GM18907 (cell line): Measurements from ENCODE around the gene PLCXD1.

Experiments
- ATAC-seq: cut with Tn5 transposase; IDR thresholded peaks from one replicate; pipeline ENCODE4 v1.9.1; 2021; ENCODE audit warnings: mild to moderate bottlenecking, moderate library complexity; ENCODE audit not compliant: unreplicated experiment

The PLCXD1 gene

DNA sequence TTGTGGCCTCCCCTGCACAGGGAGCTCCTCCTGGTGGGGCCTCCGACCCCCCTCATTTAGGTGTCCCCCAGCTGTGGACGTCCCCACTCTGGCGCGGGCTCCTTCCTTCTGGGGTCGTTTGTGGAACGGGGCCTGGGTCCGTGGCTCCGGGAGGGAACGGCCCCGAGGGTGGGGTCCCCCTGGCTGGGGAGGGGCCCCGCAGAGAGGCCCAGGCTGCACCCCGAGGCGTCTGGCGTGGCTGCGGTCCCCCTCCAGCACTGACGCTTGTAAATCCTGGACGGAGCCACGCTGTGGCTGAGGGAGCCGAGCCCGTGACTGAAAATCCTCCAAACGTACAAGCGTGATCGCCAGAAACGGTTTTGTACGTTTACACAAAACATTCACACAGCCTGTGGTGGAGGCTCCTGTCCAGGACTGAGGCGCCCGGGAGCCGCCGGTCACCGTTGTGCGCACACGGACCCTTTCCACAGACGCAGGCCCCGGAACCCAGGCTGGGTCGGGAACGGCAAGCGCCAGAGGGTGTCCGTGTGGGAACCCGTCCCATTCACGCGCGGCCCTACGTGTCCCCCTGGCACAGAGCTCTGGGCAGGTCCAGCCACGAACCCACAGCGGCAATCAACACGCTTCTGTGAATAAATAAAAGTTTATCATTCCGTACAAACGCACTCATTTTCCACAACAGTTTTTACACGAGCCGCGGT is 52.6 kb downstream of the PLCXD1 start:
- no peak for ATAC-seq

GRCh38 chrX:334331-334891 is 53.2 kb downstream of the PLCXD1 start:
- ATAC-seq = no peak

GRCh38 chrX:334971-335757 is 54.0 kb downstream of the PLCXD1 start:
- ATAC-seq = no peak

GRCh38 chrX:335758-336155 is 54.6 kb downstream of the PLCXD1 start:
- ATAC-seq = no peak

DNA sequence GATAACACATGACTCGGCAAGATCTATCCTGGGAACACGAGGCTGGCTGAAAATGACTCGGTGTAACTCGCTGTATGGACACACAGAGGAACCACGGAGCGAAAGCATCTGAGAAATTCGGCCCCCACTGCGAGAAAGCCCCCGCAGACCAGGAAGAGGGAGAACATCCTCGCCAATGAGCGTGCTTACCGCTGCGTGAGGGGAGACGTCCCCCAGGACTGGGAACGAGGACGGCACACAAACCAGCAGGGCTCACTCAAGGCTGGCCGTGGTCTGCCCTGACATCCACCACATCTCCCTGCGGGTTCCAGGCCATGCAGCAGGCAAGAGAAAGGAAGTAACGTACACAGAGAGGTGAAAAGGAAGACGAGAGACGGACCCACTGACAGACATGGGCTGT is 55.0 kb downstream of the PLCXD1 start:
- ATAC-seq = no peak

DNA sequence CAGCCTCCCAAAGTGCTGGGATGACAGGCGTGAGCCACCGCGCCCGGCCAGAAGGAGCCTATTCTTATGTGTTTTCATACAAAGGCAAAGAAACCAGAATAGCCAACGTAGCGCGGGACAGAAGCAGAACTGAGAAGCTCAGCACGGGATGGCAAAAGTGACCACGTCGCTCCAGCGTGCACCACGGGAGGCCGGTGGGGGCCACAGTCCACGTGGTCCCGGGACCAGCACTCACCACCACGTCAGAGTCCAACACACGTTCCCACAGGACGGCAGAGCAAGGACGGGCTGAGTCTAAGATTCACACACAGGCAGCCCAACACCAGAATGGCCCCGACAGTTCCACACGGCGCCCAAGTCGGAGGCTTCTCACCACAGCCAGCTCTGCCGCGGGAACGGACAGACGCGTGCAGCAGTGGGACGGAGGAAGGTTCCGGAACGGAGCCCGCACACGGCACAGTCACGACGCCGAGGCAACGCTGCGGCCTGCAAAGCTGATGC is 56.2 kb downstream of the PLCXD1 start:
- ATAC-seq = no peak

GRCh38 chrX:338281-338835 is 57.2 kb downstream of the PLCXD1 start:
- no peak for ATAC-seq

DNA sequence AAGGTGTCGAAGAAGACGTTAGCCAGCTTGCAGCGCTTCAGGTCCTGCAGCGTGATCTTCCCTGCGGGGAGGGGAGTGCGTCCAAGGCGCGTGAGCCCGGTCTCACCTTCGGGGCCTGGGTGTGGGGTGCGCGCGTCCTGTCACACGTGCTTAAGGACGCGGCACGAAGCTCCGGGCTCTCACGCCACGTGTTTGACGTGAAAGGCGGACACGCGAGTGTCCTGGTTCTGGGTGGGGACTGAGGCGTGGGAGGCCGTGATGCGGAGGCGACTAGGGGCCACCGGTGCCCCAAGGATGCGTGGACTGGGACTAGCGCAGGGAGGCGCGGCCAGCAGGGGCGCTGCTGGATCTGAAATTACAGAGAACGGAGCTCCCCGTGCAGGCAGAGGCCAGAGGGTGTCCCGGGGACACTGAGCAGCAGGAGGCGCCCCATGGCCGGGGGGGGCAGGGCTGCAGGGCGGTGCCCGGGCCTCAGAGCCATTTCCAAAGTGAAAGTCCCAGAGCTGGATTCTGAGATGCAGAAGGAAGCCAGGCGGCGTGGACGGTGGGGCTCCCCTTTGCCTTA is 57.7 kb downstream of the PLCXD1 start:
- no peak for ATAC-seq

- ATAC-seq = no peak
Measured at GRCh38 chrX:340121-340520, 58.9 kb downstream of the PLCXD1 start.

DNA sequence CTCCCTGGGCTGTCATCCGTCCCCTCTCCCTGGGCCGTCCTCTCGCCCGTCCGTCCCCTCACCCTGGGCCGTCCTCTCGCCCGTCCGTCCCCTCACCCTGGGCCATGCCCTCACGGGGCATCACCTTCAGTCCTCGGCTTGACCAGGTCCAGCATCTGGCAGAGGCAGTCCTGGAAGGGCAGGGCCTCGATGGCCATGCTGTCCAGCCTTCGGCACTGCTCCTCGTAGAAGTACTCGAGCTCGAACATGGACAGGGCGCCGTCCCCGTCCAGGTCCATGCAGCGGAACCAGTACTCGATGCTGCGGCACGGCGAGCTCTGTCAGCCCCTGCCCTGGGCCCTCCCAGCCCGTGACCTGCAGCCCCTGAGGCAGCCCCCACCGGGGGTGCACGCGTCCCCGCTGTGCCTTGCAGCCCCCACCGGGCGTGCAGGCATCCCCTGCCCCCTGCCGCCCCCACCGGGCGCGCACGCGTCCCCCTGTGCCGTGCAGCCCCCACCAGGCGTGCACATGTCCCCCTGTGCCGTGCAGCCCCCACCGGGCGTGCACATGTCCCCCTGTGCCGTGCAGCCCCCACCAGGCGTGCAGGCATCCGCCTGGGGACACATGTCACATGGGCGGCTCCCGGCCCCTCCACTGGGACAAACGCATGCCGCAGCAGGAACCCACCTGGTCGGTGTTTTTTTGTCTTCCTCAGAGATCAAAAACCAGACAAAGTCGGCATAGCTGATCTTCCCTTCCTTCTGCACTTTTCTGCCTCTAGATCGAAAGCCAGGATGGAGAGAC is 59.7 kb downstream of the PLCXD1 start:
- ATAC-seq = no peak

GRCh38 chrX:341541-342101 is 60.4 kb downstream of the PLCXD1 start:
- no peak for ATAC-seq

- ATAC-seq = no peak
Measured at GRCh38 chrX:344371-344901, 63.3 kb downstream of the PLCXD1 start.

GRCh38 chrX:345020-345925 is 64.1 kb downstream of the PLCXD1 start:
- ATAC-seq = no peak

- no peak for ATAC-seq
Measured at GRCh38 chrX:346034-346813, 65.0 kb downstream of the PLCXD1 start.

GRCh38 chrX:347351-348117 is 66.4 kb downstream of the PLCXD1 start:
- no peak for ATAC-seq

DNA sequence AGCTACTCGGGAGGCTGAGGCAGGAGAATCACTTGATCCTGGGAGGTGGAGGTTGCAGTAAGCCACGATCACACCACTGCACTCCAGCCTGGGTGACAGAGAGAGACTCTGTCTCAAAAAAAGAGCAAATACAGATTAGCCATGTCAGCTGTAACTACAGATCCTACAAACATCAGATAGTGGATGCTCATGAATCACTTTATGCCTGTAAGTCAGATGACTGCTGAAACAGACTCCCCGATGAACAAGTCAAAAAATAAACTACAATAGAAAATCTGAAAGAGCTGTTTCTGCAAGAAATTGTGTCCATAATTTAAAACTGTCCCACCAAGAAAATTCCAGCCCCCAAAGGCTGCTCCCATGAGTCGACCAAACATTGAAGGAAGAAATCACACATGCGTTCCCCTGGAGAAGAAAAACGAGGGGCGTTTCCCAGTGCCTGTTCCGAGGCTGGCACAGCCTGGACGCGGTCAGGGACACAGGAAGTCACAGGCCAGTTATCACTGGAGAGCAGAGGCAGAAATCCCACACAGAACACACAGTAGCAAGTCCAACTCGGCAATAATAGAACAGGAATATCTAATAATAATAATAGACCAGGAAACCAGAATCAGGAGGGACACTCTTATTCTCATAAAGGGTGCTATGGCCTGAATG is 67.4 kb downstream of the PLCXD1 start:
- no peak for ATAC-seq

- no peak for ATAC-seq
Measured at GRCh38 chrX:349196-349595, 68.0 kb downstream of the PLCXD1 start.
